A549 (cell line): Measurements from ENCODE around the gene VIPR2. TPM values are rescaled to one million over a fixed set of nuclear protein-coding genes. Genes with fewer than 3 reads are reported as not detected.

Experiments used
- ATAC-seq, 2 experiments: fragments of 200-7000 bp in 1 of 2; fragments of >200 bp in 1 of 2; cut with Nextera tagmentation in 1 of 2; cut with Tn5 transposase in 1 of 2; 3 replicates each; pipeline versions ENCODE4 v1.8.0 to v1.9.1; 2018 to 2020; ENCODE audit warnings: mild to moderate bottlenecking in 1 of 2, moderate library complexity in 1 of 2
- CTCF ChIA-PET: fragments of 300-600 bp; sonication (Branson Sonifier 250); formaldehyde crosslinking; extraction: SDS; loops from one replicate; lab custom pipeline; 2021; ENCODE audit warnings: antibody characterized with exemption, inconsistent platforms; lab: Yijun Ruan, JAX
- POLR2A ChIA-PET: fragments of 350-600 bp; formaldehyde crosslinking; extraction: SDS; loops from one replicate; lab custom pipeline; 2021; ENCODE audit warnings: antibody characterized with exemption, inconsistent platforms; lab: Yijun Ruan, JAX
- DNase-seq, 2 experiments: peaks; one replicate each; pipeline versions ENCODE4 v3.0.0 to v3.0.0-alpha.2; 2011 to 2016; ENCODE audit warnings: low read depth in 1 of 2, low spot score in 1 of 2
- FAIRE-seq: peaks from 2 replicates; lab custom pipeline; 2011; peaks lifted over from hg19 to GRCh38; lab: Jason Lieb, UNC
- H3K27ac ChIP-seq, 2 experiments: fragments of >200 bp; sonication (Bioruptor Twin); formaldehyde crosslinking; 3 replicates each; pipeline ENCODE4 v1.5.1; 2016 to 2017
- H3K4me1 ChIP-seq: fragments of >200 bp; sonication (Bioruptor Twin); formaldehyde crosslinking; 3 replicates; pipeline ENCODE4 v1.6.1; 2016
- H3K4me2 ChIP-seq: fragments of >200 bp; sonication (Bioruptor Twin); formaldehyde crosslinking; 3 replicates; pipeline ENCODE4 v1.6.1; 2016
- H3K4me3 ChIP-seq: fragments of >200 bp; sonication (Bioruptor Twin); formaldehyde crosslinking; 3 replicates; pipeline ENCODE4 v1.5.1; 2016
- H3K9me3 ChIP-seq: fragments of >200 bp; sonication (Bioruptor Twin); formaldehyde crosslinking; 3 replicates; pipeline ENCODE4 v1.6.1; 2016
- E2F6 ChIP-seq: IDR thresholded peaks from 2 replicates; pipeline ENCODE4 v1.6.1; 2012; ENCODE audit warnings: low read depth, borderline replicate concordance
- EHMT2 ChIP-seq: fragments of 200-600 bp; sonication (generic); IDR thresholded peaks from 2 replicates; pipeline ENCODE4 v1.6.1; 2016; ENCODE audit warnings: antibody characterized with exemption, low read depth, mild to moderate bottlenecking, moderate library complexity
- ELK1 ChIP-seq: fragments of 150-350 bp; IDR thresholded peaks from 2 replicates; pipeline ENCODE4 v1.6.1; 2014; ENCODE audit warnings: low read depth, mild to moderate bottlenecking, low read length
- ESRRA ChIP-seq: fragments of 150-350 bp; IDR thresholded peaks from 2 replicates; pipeline ENCODE4 v1.6.1; 2014; ENCODE audit warnings: mild to moderate bottlenecking, low read length, borderline replicate concordance
- FOXS1 ChIP-seq: fragments of 250-450 bp; sonication (Bioruptor Pico); IDR thresholded peaks from 2 replicates; pipeline ENCODE4 v1.5.0; 2020; ENCODE audit warnings: mild to moderate bottlenecking, moderate library complexity
- GATA3 ChIP-seq: IDR thresholded peaks from 2 replicates; pipeline ENCODE4 v1.6.1; 2012; ENCODE audit warnings: borderline replicate concordance
- KDM1A ChIP-seq: fragments of 200-600 bp; sonication (generic); IDR thresholded peaks from 2 replicates; pipeline ENCODE4 v1.6.1; 2016; ENCODE audit warnings: low read depth, mild to moderate bottlenecking
- KDM5A ChIP-seq: fragments of 200-600 bp; sonication (generic); IDR thresholded peaks from 2 replicates; pipeline ENCODE4 v1.6.1; 2016; ENCODE audit warnings: antibody characterized with exemption, mild to moderate bottlenecking
- MAZ ChIP-seq: fragments of 150-350 bp; IDR thresholded peaks from 2 replicates; pipeline ENCODE4 v1.6.1; 2014; ENCODE audit warnings: antibody characterized with exemption, low read depth, low read length, borderline replicate concordance
- MYC ChIP-seq: IDR thresholded peaks from 2 replicates; pipeline ENCODE4 v1.6.1; 2012; ENCODE audit warnings: mild to moderate bottlenecking, inconsistent platforms, low read length, improper control_type of control experiment, borderline replicate concordance
- NFE2L2 ChIP-seq: fragments of 150-350 bp; conservative IDR thresholded peaks from 2 replicates; pipeline ENCODE4 v1.6.1; 2014; ENCODE audit warnings: low read length
- PBX3 ChIP-seq: IDR thresholded peaks from 2 replicates; pipeline ENCODE4 v1.6.1; 2012
- POLR2AphosphoS2 ChIP-seq: conservative IDR thresholded peaks from 2 replicates; pipeline ENCODE4 v1.6.1; 2012; ENCODE audit warnings: low read length, improper control_type of control experiment, inconsistent platforms
- RCOR1 ChIP-seq: fragments of 150-350 bp; IDR thresholded peaks from 2 replicates; pipeline ENCODE4 v1.6.1; 2014; ENCODE audit warnings: antibody characterized with exemption, low read length, low read depth
- REST ChIP-seq: fragments of 200-600 bp; sonication (generic); IDR thresholded peaks from 2 replicates; pipeline ENCODE4 v1.6.1; 2016; ENCODE audit warnings: antibody characterized with exemption, mild to moderate bottlenecking, moderate library complexity
- RFX5 ChIP-seq: fragments of 450-650 bp; IDR thresholded peaks from 2 replicates; pipeline ENCODE4 v1.7.1; 2014; ENCODE audit warnings: antibody characterized with exemption, mild to moderate bottlenecking, moderate library complexity
- SMC3 ChIP-seq: fragments of >200 bp; sonication (Bioruptor Twin); formaldehyde crosslinking; IDR thresholded peaks from 3 replicates; pipeline ENCODE4 v1.6.1; 2018; ENCODE audit warnings: inconsistent platforms
- TFCP2L1 ChIP-seq: fragments of 250-450 bp; sonication (Bioruptor Pico); IDR thresholded peaks from 2 replicates; pipeline ENCODE4 v1.5.0; 2021; ENCODE audit warnings: mild to moderate bottlenecking
- USF2 ChIP-seq: fragments of 450-650 bp; IDR thresholded peaks from 2 replicates; pipeline ENCODE4 v1.6.1; 2014; ENCODE audit warnings: antibody characterized with exemption
- WGBS: methylation state at CpG from one replicate; pipeline ENCODE4 v1.1.6; 2017; ENCODE audit errors: missing lambda C conversion rate; 5-methylcytosine and 5-hydroxymethylcytosine counted together
- polyA plus RNA-seq, 4 experiments: library from polyadenylated mRNA; depleted of rRNA in 3 of 4; stranded (reverse); fragments of >200 nt; fragmentation: RNase III in 1 of 4; extraction: RNeasy Plus Mini Kit Qiagen cat#74134 plus additional on column Dnase treatment in 1 of 4; gene quantifications; 2 replicates in 3 of 4; 3 replicates in 1 of 4; pipeline ENCODE4 v1.2.3, GENCODE V29; 2011 to 2017

Gene VIPR2
- polyA plus RNA-seq, 2 of the 4 experiments (the other 2 are of a cell fraction), result not detected

- WGBS, result 48% methylated on average over 5 of the region's 5 CpGs
- POLR2A ChIA-PET, result no interaction called here
These were observed 102.0 kb downstream of the VIPR2 start for GRCh38 chr7:159042581-159043101.

GRCh38 chr7:159042103-159042502 lies 102.6 kb downstream of the VIPR2 start:
- H3K9me3 ChIP-seq, result peaks cover 7% of the 10 kb centered on the region; the same call in 1 of the 3 replicates
- FAIRE-seq (no peak), DNase-seq (no peak), ATAC-seq (no peak)
- no peak overlapping the region for H3K4me2 ChIP-seq
- TF ChIP-seq SMC3 (no peak), POLR2AphosphoS2 (no peak), GATA3 (no peak), ESRRA (no peak), MYC (no peak), KDM1A (no peak), PBX3 (no peak), RCOR1 (no peak), TFCP2L1 (CRISPR knock-in tag) (no peak), EHMT2 (no peak), FOXS1 (no peak), KDM5A (no peak), ELK1 (no peak), REST (no peak), MAZ (no peak)
- ChIA-PET POLR2A (no interaction called here), CTCF (interaction anchor here (0.7 to 1.5 kb wide), 2 partner anchors 11 to 20 kb away, joined by 3 read pairs; no protein-coding TSS in a partner anchor)
- H3K4me1 ChIP-seq, result no peaks in the 10 kb centered on the region
- 65% methylated on average over 8 of the region's 8 CpGs for whole genome bisulfite sequencing
- no peak overlapping the region for H3K27ac ChIP-seq
- H3K4me3 ChIP-seq, result no peak overlapping the region

More at GRCh38 chr7:159042581-159043101, 102.0 kb downstream of the VIPR2 start:
- H3K27ac ChIP-seq, result no peak overlapping the region
- DNase-seq, result no peak
- TF ChIP-seq EHMT2, result no peak
- TF ChIP-seq RFX5, result no peak
- TF ChIP-seq USF2, result no peak
- no peak for TF ChIP-seq KDM5A
- TF ChIP-seq NFE2L2, result no peak
- no peak for TF ChIP-seq MAZ
- TF ChIP-seq E2F6, result no peak
- no peak overlapping the region for H3K4me3 ChIP-seq
- no peaks in the 10 kb centered on the region for H3K4me1 ChIP-seq
- no peak for ATAC-seq
- peaks cover 7% of the 10 kb centered on the region; the same call in 1 of the 3 replicates for H3K9me3 ChIP-seq
- FAIRE-seq, result no peak
- no peak overlapping the region for H3K4me2 ChIP-seq
- CTCF ChIA-PET, result interaction anchor here (1.5 kb wide), 1 partner anchor 20 kb away, joined by 3 read pairs; no protein-coding TSS in a partner anchor
